GM21423 (cell line): ENCODE results near the gene CYB5B.

Experiments
- ATAC-seq: cut with Tn5 transposase; IDR thresholded peaks from one replicate; pipeline ENCODE4 v1.9.1; 2021; ENCODE audit warnings: mild to moderate bottlenecking, moderate library complexity; ENCODE audit not compliant: unreplicated experiment

The CYB5B gene, protein sequence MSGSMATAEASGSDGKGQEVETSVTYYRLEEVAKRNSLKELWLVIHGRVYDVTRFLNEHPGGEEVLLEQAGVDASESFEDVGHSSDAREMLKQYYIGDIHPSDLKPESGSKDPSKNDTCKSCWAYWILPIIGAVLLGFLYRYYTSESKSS

DNA sequence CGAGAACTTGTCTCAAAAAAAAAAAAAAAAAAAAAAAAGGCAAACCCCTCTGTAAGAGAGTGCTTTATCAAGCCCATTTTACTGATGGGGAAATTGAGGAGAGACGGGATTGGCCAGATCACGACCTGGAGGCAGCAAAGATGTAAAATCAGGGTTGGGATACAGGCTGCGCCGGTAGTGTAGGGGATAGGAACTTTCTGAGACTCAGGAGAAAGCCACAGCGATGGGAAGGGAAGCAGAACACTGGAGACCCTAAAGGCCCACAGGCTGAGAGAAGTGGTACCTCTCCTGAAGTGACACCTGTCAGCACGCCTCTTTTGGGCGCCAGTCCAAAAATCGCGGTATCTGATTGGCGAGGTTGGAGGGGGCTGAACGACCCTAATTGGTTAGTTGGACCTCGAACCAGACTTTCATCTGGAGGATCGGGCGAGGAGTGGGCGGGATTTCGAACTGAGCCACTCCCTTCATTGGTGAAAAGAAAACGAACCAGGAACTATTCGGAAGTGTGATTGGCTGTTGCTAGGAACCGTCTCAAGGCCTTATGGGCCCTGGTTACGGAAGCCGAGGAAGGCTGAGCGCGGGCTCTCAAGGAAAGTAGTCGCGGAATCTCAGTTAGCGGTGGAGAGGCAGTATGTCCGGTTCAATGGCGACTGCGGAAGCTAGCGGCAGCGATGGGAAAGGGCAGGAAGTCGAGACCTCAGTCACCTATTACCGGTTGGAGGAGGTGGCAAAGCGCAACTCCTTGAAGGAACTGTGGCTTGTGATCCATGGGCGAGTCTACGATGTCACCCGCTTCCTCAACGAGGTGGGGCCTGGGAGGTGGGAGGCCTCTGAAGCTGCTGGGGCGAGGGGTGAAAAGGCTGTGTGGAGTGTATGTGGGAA lies at the start of gene CYB5B:
CYB5B (plus strand) TSS at position 567 of the 882 bp plus-strand sequence; CDS start at position 632, 65 bp downstream.
- peak; percentile 94 for ATAC-seq

DNA sequence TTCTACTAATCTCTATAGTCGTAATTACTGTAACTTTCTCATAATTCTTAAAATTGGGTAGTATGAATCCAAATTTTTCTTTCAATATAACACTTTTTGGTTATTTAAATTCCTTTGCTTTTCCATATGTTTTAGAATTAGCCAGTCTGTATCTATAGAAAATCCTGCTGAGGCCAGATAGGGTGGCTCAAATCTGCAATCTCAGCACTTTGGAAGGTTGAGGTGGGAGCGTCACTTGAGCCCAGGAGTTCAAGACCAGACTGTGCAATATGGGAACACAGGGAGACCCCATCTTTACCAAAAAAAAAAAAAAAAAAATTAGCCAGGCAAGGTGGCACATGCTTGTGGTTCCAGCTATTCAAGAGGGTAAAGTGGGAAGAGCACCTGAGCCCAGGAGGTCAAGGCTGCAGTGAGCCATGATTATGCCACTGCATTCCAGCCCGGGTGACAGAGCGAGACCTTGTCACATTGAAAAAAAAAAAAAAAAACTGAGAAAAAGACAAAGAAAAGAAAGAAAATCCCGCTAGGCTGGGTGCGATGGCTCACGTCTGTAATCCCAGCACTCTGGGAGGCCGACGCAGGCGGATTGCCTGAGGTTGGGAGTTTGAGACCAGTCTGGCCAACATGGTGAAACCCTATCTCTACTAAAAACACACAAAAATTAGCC lies 47.9 kb upstream of the CYB5B start:
- ATAC-seq, result no peak

DNA sequence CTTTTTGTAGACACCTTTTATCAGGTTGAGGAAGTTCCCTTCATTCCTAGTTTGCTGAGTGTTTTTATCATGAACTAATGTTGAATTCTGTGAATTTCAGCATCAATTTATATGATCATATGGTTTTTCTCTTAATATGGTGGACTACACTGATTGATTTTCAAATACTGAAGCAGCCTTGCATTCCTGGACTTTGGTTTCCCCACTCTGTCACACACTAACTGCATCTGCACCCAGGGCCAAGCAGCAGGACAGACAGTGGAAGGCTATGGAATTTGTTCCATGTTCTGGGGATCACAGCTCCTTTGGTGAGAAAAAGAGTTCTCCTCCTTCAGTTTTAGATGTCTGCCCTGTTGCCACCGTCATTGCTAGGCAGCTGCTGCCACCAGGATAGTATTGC lies 46.4 kb upstream of the CYB5B start:
- no peak for ATAC-seq

DNA sequence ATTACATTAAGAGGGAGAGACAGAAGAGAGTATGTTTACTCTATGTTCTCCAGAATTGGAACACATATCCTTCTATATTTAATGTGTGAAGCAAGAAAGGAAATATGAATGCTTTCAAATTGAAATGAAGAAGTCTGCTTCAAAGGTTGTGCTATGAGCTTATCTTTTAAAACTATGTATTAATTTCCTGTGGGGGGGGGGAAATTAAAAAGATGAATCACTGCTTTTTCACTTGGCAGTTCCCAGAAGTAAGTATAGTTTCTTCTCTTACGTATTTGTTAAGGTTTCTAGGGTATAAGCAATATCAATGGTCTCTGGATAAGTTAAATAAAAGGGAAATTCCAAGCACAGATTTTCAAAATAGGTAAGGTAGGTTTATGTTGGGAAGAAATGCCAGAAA lies 45.7 kb upstream of the CYB5B start:
- ATAC-seq, result no peak

DNA sequence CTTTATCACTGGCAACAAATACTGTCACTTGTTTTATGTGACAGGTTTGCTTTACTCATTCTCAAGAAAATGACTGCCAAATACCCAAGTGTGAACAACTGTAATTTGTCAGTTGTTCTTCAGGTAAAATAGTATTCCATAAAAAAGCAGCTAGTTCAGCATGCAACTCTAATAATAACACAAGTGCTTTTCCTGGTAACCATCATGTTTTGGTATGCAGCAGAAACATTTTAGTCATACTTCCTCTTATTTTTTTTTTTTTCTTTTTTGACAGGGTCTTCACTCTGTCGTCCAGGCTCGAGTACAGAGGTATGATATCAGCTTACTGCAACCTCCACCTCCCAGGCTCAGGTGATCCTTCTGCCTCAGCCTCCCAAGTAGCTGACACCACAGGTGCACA lies 43.2 kb upstream of the CYB5B start:
- no peak for ATAC-seq

DNA sequence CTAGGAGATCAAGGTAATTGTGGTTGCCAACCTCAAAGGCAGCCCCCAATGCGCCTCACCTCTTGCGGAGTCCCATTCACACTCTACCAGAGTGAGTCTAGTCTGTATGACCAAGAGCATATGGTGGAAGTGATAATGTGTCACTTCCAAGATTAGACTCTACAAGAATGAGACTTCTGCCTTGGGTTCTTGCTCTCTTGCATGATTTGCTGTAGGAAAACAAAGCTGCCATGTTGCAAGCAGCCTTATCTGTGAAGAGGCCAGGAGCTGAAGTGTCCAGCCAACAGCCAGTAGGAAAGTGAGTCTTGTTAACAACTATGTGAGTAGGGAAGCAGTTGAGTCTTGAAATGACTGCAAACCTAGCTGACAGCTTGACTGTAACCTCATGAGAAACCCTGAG lies 42.0 kb upstream of the CYB5B start:
- no peak for ATAC-seq

DNA sequence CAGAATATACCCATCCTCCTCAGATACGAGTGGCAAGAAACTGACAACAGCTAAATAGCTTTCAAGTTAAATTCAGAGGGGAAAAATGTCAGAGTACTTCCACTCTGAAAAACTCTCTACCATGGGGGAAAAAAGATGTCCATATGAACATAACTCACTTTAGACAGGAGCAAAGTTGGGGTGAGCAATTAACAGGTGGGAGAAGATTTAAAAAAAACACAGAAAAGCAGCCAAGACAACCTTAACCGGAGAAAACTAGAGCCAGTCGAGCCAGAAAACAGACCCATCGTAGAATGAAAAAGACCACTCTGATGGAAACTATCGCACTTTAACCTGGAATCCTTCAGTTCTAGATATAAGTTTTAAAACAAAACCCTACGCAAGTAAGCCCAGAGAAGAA lies 39.4 kb upstream of the CYB5B start:
- no peak for ATAC-seq

DNA sequence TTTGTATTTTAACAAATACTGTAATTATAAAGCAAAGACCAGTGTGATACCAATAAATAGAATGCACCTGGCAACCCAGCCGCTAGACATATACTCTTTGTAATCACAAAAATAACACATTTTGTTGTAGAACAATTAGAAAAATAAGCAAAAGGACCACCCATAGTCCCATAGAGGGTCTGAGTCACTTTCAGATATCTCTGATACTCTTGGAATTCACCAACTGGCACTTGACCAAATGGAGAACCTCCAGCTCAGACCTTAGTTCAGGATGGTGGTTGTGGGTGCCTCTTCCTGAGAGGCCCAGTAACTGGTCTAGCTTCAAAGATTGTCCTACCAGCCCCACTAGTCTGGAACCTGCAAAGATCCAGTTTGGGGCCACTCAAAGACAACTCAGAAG lies 37.8 kb upstream of the CYB5B start:
- no peak for ATAC-seq

DNA sequence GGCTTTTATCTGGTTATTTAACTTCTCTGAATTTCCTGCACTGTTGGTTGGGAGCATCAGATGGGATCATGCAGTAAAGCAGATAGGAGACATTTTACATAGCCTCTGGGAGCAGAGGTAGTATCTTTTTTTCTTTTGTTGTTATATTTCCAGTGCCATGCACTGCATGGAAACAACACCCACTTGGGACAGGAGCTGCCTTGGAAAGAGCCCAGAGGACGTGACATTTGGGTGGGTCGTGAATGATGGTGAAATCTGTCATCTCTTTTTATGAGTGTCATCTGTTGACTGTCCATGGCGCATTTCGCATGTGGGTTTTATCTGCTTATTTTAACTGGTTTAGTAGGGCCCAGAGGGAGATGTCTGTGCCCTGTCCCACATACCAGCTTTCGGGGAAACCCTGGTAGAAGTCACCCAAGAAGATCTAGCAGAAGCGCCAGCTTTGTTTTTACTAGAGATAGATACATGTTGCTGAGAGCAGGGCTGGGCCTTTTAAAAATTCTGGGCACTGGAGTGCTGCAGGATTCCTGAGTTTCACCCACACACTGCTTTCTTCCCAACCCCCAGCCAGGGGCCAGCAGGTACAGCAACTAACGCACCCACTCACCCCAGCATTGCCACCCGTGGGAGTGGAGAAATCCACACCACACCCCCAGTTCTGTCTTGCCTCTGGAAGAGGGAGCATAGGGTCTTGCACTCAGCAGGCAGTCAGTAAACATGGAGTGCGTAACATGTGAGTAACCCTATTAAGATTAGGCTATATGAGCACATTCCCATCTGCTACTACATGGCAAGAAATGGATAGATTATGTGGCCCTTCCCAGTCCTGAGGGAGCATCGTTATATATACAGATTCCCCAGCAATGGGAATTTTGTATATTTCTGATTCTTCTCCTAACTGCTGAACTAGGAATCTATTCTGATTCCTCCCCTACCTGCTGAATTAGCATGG lies 30.2 kb upstream of the CYB5B start:
- ATAC-seq, result no peak

DNA sequence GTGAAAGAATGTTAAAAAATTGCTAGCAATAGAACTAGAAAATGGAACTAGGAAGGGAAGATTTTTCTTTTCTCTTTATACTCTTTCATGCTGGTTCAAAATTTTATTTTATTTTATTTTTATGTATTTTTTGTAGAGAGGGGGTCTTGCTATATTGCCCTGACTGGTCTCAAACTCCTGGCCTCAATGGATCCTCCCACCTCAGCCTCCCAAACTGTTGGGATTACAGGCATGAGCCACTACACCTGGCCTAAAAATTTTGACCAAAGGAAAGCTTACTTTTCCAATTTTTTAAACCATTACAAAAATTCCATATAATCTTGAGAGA lies 28.6 kb upstream of the CYB5B start:
- ATAC-seq, result no peak

DNA sequence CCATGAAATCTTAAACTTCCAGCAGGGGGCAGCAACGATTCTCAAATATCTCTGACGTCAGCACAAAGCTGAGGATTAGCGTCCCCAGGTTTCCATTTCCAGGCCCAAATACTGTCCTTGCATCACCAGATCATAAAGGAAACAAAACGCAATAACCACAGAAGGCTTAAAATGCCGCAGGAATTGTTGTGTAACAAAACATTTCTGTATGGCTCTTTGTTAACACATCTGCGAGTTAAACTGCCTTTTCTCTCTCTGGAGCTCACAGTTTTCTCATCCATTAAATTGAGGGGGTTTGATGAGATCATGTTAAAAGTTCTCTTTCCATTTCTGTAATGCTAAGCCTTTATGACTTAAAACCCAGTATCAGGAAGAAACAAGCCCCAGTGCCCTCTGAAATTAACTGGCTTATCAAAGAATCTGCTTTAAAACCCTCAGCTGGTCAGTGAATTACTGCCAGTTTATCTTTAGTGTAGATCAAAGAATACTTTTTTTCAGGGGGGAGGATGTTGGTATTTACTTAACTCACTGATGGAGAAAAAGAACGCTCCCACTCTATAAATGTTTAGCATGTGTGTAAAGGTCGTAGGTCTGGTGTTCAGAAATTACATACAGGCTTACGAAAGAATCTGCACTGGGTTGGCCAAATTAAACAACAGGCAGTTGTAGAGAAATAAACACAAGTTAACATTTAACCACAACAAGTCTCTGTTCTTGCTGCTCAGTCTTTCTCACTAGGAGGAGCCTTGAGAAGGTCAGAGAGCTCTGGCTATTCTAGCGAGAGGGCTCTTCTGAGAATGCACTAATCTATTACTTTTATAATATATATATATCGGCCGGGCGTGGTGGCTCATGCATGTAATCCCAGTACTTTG lies 28.0 kb upstream of the CYB5B start:
- peak; percentile 54 for ATAC-seq

DNA sequence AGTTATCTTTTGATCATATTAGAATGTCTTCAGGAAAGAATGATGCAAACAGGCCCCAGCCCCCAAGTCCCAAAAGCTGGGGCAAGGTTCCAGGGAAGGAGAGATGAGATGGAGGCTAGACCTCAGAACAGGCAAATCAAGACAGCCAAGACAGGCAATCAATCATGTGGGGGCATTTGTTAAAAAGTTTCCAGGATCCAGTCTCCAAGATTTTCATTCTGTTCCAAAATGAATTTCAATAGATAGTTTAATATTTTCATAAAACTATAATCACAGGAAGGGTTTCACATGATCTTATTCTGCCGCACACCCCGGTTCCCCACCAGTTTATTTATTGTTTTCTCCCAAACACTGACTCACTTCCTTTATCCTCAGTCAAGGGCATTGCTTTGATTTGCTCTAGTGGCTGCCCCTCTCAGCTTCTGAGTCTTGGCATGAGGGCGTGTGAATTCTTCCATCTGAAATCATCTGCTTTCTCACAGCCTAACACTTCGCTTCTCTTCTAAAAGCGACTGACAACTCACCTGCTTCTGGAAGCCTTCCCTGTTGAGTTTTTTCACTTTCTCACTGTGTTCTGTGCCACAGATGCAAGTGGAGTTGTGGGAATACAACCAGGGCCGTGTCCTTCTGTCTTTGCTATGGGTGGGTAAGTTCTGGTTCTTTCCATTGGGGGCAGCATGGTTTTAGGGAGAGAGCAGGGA lies 26.4 kb upstream of the CYB5B start:
- ATAC-seq, result no peak

DNA sequence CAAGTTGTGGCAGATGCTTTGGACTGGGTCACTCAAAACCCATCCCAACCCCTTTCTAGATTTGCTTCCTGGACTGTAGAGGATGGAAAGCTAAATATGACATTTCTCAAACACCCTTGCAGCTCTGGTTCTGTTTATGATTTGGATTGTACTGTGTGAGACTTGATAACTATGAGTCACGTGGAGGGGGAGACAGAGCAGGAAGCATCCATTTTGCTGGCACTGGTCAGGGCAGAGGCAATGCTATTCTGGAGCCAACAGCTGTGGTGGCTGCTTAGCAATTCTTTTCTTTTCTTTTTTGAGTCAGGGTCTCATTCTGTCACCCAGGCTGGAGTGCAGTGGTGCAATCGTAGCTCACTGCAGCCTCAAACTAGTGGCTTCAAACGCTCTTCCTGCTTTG lies 25.1 kb upstream of the CYB5B start:
- no peak for ATAC-seq

DNA sequence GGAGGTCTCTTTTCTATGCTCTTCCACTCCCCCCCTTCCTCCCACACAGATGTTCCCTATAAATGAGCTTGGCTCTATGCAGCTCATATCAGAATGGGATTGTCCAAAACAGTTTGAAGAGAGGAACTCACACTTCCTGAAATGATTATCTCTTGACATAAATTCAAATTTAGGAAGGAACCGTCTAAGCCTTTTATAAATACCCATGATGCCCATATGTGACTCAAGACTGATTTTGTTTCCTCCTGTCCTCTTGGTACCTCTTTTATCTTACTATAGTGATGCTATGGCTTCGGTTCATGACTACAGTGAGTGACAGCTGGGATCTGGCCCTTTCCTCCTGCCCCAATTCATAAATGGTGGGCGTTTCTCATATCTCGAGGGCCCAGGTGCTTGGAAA lies 22.0 kb upstream of the CYB5B start:
- ATAC-seq, result no peak

DNA sequence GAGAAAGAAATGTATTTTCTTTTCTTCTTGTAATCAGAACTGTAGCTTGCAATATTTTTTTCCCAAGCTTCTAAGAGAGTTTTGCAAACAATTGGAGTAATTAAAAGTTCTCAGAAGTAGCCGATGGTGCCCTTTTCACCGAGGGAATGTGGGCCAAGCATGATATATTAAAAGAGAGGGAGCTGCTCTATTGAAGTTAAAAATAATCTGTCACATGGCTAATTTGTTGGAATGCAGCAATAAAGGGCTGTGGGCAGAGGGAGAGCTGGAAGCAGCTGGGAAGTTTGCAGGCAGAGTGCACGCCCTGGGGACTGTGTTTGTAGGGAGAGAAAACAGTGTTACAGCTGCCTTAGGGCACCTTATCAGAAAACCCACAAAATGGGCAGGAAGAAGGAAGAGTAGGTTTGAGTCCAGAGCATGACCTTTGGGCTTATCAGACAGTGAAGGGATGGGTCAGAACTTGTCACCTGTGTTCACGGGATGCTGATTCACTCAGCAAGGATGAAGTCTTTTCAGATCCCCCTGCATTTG lies 20.1 kb upstream of the CYB5B start:
- no peak for ATAC-seq

DNA sequence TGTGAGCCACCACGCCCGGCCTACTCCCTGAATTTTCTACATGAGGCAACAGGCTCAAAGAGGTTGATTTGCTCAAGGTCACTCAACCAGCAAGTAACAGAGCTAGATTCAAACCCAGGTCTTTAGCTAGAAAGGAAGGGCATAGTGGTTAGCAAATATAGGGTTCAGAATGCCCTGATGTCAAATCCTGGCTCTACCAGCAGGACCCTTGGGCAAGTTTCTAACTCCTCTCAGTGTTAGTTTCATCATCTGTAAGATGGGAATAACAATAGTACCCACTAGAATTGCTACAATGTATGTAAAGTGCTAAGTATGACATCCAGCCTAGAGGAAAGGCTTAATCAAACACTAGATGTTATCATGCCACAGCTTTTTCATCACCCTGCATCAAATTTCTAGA lies 19.1 kb upstream of the CYB5B start:
- no peak for ATAC-seq

DNA sequence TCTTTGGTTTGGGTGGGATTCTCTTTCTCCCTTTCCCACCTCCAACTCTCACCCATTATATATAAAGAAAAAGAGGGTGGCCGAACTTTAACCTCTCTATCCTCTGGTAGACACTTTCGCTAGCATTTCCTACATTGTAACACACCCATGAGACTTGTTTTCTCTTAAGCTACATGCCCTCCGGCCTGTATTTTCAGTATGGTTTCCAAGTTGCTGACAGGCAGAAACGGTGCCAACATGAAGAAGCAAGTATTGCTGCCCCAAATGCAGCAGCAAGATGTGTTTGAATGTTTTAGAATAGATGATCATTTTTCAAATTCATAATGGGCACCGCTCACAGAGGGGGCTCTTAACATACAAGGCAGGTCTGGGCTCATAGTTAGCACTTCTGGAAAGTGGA lies 18.7 kb upstream of the CYB5B start:
- no peak for ATAC-seq

DNA sequence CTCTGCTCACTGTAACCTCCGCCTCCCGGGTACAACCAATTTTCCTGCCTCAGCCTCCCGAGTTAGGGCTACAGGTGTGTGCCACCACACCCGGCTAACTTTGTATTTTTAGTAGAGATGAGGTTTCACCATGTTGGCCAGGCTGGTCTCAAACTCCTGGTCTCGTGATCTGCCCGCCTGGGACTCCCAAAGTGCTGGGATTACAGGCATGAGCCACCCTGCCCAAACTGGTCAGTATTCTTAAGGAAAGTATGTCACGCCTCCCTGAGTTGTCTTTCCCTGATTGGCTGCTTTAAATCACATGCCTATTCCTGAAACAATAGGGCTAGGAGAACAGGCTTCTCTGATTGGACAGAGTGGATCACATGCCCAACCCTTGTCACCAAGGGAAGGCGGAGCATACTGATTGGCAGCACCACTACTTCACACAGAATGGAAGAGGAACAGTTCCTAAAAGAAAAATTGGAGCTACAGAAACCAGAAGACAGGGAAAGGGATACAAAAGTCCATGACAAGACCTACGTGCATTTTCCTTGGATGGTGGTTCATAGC lies 17.6 kb upstream of the CYB5B start:
- ATAC-seq, result no peak

DNA sequence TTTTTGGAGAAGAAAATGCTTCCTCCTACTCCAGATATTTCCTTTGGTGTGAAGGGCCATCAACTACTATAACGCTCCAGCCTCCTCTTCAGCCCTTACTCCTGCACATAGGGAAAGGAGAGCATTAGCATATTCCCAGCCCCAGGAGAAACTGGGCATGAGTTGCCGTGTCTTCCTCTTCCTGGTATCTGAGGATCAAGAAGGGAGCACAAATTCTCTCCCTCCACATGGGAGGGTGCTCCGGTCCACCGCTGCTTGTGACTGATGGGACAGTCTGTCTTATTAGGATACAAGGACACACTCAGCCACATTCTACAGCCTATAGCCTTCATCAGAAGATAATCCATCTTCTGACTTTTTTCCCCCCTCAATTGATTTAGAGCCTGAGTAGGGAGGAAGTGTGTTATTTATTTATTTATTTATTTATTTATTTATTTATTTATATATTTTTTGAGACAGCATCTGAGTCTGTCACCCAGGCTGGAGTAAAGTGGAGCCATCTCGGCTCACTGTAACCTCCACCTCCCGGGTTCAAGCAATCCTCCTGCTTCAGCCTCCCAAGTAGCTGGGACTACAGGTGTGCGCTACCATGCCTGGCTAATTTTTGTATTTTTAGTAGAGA lies 16.6 kb upstream of the CYB5B start:
- ATAC-seq, result no peak
